H1 (cell line): Measurements from ENCODE around the gene FADD. TPM values are rescaled to one million over a fixed set of nuclear protein-coding genes. Genes with fewer than 3 reads are reported as not detected.

Experiments used
- CTCF ChIA-PET: fragments of 300-600 bp; sonication (Branson Sonifier 250); formaldehyde crosslinking; loops from one replicate; lab custom pipeline; 2021; ENCODE audit not compliant: partially characterized antibody; lab: Charles Lee
- POLR2A ChIA-PET: fragments of 300-600 bp; sonication (Branson Sonifier 250); formaldehyde crosslinking; loops from one replicate; lab custom pipeline; 2021; ENCODE audit warnings: inconsistent platforms; ENCODE audit not compliant: partially characterized antibody; lab: Charles Lee
- DNase-seq, 2 experiments: peaks; one replicate each; pipeline versions ENCODE4 v3.0.0 to v3.0.0-alpha.2; 2010 to 2022; ENCODE audit warnings: low spot score in 2 of 2, low read depth in 1 of 2, mixed read lengths in 1 of 2
- FAIRE-seq: peaks from 2 replicates; lab custom pipeline; 2011; peaks lifted over from hg19 to GRCh38; lab: Jason Lieb, UNC
- H2AFZ ChIP-seq: 2 replicates; pipeline ENCODE4 v1.8.1; 2012; ENCODE audit warnings: low read length, inconsistent platforms
- H2AK5ac ChIP-seq: 2 replicates; pipeline ENCODE4 v1.6.1; 2013; ENCODE audit warnings: low read depth, low read length
- H2BK120ac ChIP-seq: replicated peaks from 2 replicates; pipeline ENCODE3; 2013; ENCODE audit warnings: low read depth, low read length, inconsistent platforms
- H2BK12ac ChIP-seq: 2 replicates; pipeline ENCODE4 v1.6.1; 2013; ENCODE audit warnings: low read depth, low read length
- H2BK15ac ChIP-seq: 2 replicates; pipeline ENCODE4 v1.6.1; 2013; ENCODE audit warnings: low read length
- H2BK20ac ChIP-seq: 2 replicates; pipeline ENCODE4 v1.6.1; 2013; ENCODE audit warnings: low read length
- H2BK5ac ChIP-seq: 2 replicates; pipeline ENCODE4 v1.6.1; 2013; ENCODE audit warnings: low read depth, low read length
- H3K14ac ChIP-seq: 2 replicates; pipeline ENCODE4 v1.6.1; 2013; ENCODE audit warnings: inconsistent platforms; ENCODE audit not compliant: insufficient read length
- H3K18ac ChIP-seq: 2 replicates; pipeline ENCODE4 v1.6.1; 2013; ENCODE audit warnings: low read length; ENCODE audit errors: extremely low read depth
- H3K23ac ChIP-seq: 2 replicates; pipeline ENCODE4 v1.6.1; 2013; ENCODE audit warnings: inconsistent platforms; ENCODE audit not compliant: insufficient read length
- H3K23me2 ChIP-seq: 2 replicates; pipeline ENCODE4 v1.6.1; 2013; ENCODE audit warnings: low read depth, low read length
- H3K27ac ChIP-seq: 2 replicates; pipeline ENCODE4 v1.6.1; 2011; ENCODE audit warnings: low read depth, low read length, inconsistent platforms
- H3K27me3 ChIP-seq, 4 experiments: replicated peaks in 1 of 4; 1 replicate in 1 of 4; 2 replicates in 3 of 4; pipeline versions ENCODE4 v1.6.1 to v1.8.1; 2011 to 2013; ENCODE audit warnings: low read length in 3 of 4, mild to moderate bottlenecking in 3 of 4, inconsistent platforms in 2 of 4, mixed read lengths in 2 of 4, moderate library complexity in 1 of 4; ENCODE audit not compliant: control insufficient read depth in 3 of 4, insufficient read depth in 3 of 4; ENCODE audit errors: extremely low read depth in 1 of 4
- H3K36me3 ChIP-seq, 4 experiments: 2 replicates each; pipeline versions ENCODE4 v1.6.1 to v1.8.1; 2011 to 2013; ENCODE audit warnings: mild to moderate bottlenecking in 4 of 4, low read length in 3 of 4, moderate library complexity in 2 of 4, control low read depth in 1 of 4, inconsistent platforms in 1 of 4; ENCODE audit not compliant: insufficient read depth in 4 of 4, control insufficient read depth in 2 of 4
- H3K4ac ChIP-seq: replicated peaks from 2 replicates; pipeline ENCODE3; 2013; ENCODE audit warnings: low read length, low read depth, mixed read lengths, inconsistent platforms; ENCODE audit not compliant: insufficient read length
- H3K4me1 ChIP-seq, 4 experiments: replicated peaks in 1 of 4; 1 replicate in 1 of 4; 2 replicates in 3 of 4; pipeline versions ENCODE4 v1.6.1 to v1.8.1; 2011 to 2013; ENCODE audit warnings: low read length in 3 of 4, inconsistent platforms in 2 of 4, mixed read lengths in 1 of 4; ENCODE audit not compliant: insufficient read depth in 4 of 4, control insufficient read depth in 3 of 4
- H3K4me2 ChIP-seq, 2 experiments: 2 replicates each; pipeline versions ENCODE4 v1.6.1 to v1.8.1; 2011 to 2013; ENCODE audit warnings: low read depth in 2 of 2, low read length in 2 of 2, control low read depth in 1 of 2, inconsistent platforms in 1 of 2, mild to moderate bottlenecking in 1 of 2; ENCODE audit not compliant: insufficient read depth in 1 of 2
- H3K4me3 ChIP-seq, 4 experiments: fragments of 200-600, 300-600 bp in 1 of 4; sonication (generic), shearing (Covaris generic), sonication (Bioruptor Twin) in 1 of 4; 2 replicates each; pipeline versions ENCODE4 v1.5.1 to v1.8.1; 2011 to 2016; ENCODE audit warnings: low read length in 4 of 4, low read depth in 3 of 4, control low read depth in 2 of 4, inconsistent platforms in 2 of 4, mild to moderate bottlenecking in 2 of 4, mixed read lengths in 1 of 4, moderate library complexity in 1 of 4; ENCODE audit not compliant: insufficient read depth in 2 of 4; ENCODE audit errors: extremely low read depth in 1 of 4
- H3K56ac ChIP-seq: replicated peaks from 2 replicates; pipeline ENCODE3; 2013; ENCODE audit warnings: low read depth, mild to moderate bottlenecking, mixed read lengths, low read length, inconsistent platforms; ENCODE audit not compliant: insufficient read length
- H3K79me1 ChIP-seq: 2 replicates; pipeline ENCODE4 v1.6.1; 2013; ENCODE audit warnings: low read depth, low read length, control low read depth
- H3K79me2 ChIP-seq, 2 experiments: 2 replicates each; pipeline versions ENCODE4 v1.6.1 to v1.8.1; 2012 to 2013; ENCODE audit warnings: low read length in 2 of 2, mild to moderate bottlenecking in 2 of 2, inconsistent platforms in 1 of 2; ENCODE audit not compliant: insufficient read depth in 2 of 2, control insufficient read depth in 1 of 2
- H3K9ac ChIP-seq, 4 experiments: replicated peaks in 1 of 4; 1 replicate in 1 of 4; 2 replicates in 3 of 4; pipeline versions ENCODE4 v1.6.1 to v1.8.1; 2011 to 2013; ENCODE audit warnings: low read depth in 3 of 4, low read length in 3 of 4, control low read depth in 2 of 4, mild to moderate bottlenecking in 2 of 4, moderate library complexity in 2 of 4, inconsistent platforms in 1 of 4; ENCODE audit errors: extremely low read depth in 1 of 4
- H3K9me3 ChIP-seq, 2 experiments: 2 replicates each; pipeline versions ENCODE4 v1.6.1 to v1.8.1; 2012 to 2013; ENCODE audit warnings: mild to moderate bottlenecking in 2 of 2, moderate library complexity in 2 of 2, control low read depth in 1 of 2, inconsistent platforms in 1 of 2, low read depth in 1 of 2, low read length in 1 of 2, mixed read lengths in 1 of 2; ENCODE audit not compliant: insufficient read depth in 2 of 2
- H4K20me1 ChIP-seq, 2 experiments: replicated peaks in 1 of 2; 2 replicates each; pipeline versions ENCODE3 to v1.8.1; 2011 to 2013; ENCODE audit warnings: inconsistent platforms in 2 of 2, low read length in 2 of 2, mild to moderate bottlenecking in 1 of 2; ENCODE audit not compliant: insufficient read depth in 2 of 2, control insufficient read depth in 1 of 2
- H4K5ac ChIP-seq: 2 replicates; pipeline ENCODE4 v1.6.1; 2013; ENCODE audit warnings: low read length, low read depth, mixed read lengths, inconsistent platforms; ENCODE audit not compliant: insufficient read length
- H4K8ac ChIP-seq: 2 replicates; pipeline ENCODE4 v1.8.0; 2013; ENCODE audit warnings: mild to moderate bottlenecking, moderate library complexity, low read length, inconsistent platforms; ENCODE audit not compliant: insufficient read depth; ENCODE audit errors: extremely low read depth
- H4K91ac ChIP-seq: replicated peaks from 2 replicates; pipeline ENCODE3; 2013; ENCODE audit warnings: low read length, mixed read lengths, inconsistent platforms; ENCODE audit not compliant: insufficient read length
- ASH2L ChIP-seq: fragments of 200-600, 300-600 bp; sonication (generic); IDR thresholded peaks from one replicate; pipeline ENCODE4 v1.7.1; 2017; ENCODE audit warnings: low read length
- CHD1 ChIP-seq: IDR thresholded peaks from 2 replicates; pipeline ENCODE4 v1.6.1; 2012; ENCODE audit warnings: low read depth, low read length, improper control_type of control experiment
- HDAC2 ChIP-seq, 2 experiments: fragments of 300-600 bp in 1 of 2; sonication (generic) in 1 of 2; IDR thresholded peaks; 2 replicates each; pipeline ENCODE4 v1.6.1; 2011 to 2012; ENCODE audit warnings: low read depth in 2 of 2, low read length in 2 of 2, mild to moderate bottlenecking in 2 of 2, moderate library complexity in 2 of 2, borderline replicate concordance in 1 of 2, inconsistent platforms in 1 of 2
- JUN ChIP-seq: IDR thresholded peaks from 2 replicates; pipeline ENCODE4 v1.6.1; 2011; ENCODE audit warnings: low read depth, mild to moderate bottlenecking, improper control_type of control experiment, low read length
- NRF1 ChIP-seq: IDR thresholded peaks from 2 replicates; pipeline ENCODE4 v1.6.1; 2011; ENCODE audit warnings: mild to moderate bottlenecking, low read depth, low read length, improper control_type of control experiment
- TBP ChIP-seq: IDR thresholded peaks from 2 replicates; pipeline ENCODE4 v1.6.1; 2011; ENCODE audit warnings: low read depth, low read length, improper control_type of control experiment
- WGBS, 2 experiments: shearing (Covaris generic) in 1 of 2; methylation state at CpG; one replicate each; pipeline versions ENCODE4 v1.1.6 to v1.1.7; 2013 to 2015; ENCODE audit warnings: low lambda C conversion rate in 2 of 2, mixed read lengths in 2 of 2, inconsistent platforms in 1 of 2, low coverage in 1 of 2, missing lambda C conversion rate in 1 of 2; ENCODE audit not compliant: insufficient replicate concordance in 2 of 2, insufficient coverage in 1 of 2, insufficient read length in 1 of 2; ENCODE audit errors: extremely low coverage in 1 of 2, missing lambda C conversion rate in 1 of 2; 5-methylcytosine and 5-hydroxymethylcytosine counted together
- polyA plus RNA-seq, 7 experiments: library from polyadenylated mRNA; depleted of rRNA in 3 of 7; stranded (reverse) in 5 of 7; unstranded in 2 of 7; fragments of >200 nt in 5 of 7; fragments of 200-250 nt in 2 of 7; gene quantifications; 1 replicate in 5 of 7; 2 replicates in 1 of 7; 4 replicates in 1 of 7; pipeline versions ENCODE4 v1.2.1 to v1.2.3, GENCODE V29; 2011 to 2013; ENCODE audit warnings: missing spikeins in 2 of 7, mixed read lengths in 2 of 7
- total RNA-seq: library from RNA; stranded (reverse); fragmentation: NEBNext Ultra II Directional; extraction: Animal tissue kit (Norgen Biotek cat#: 25700); gene quantifications from 2 replicates; pipeline ENCODE4 v1.2.1, GENCODE V29; 2021
- TF ChIP-seq, protein P1 (sequence below): IDR thresholded peaks from 2 replicates; pipeline ENCODE4 v1.6.1; 2011; ENCODE audit warnings: low read length, improper control_type of control experiment

FADD gene
- total and polyA plus RNA-seq, 2 of the 8 experiments (the other 6 are each of a cell fraction or from before 2014, with no cell fraction given): 29.0 to 43.9 TPM

DNA sequence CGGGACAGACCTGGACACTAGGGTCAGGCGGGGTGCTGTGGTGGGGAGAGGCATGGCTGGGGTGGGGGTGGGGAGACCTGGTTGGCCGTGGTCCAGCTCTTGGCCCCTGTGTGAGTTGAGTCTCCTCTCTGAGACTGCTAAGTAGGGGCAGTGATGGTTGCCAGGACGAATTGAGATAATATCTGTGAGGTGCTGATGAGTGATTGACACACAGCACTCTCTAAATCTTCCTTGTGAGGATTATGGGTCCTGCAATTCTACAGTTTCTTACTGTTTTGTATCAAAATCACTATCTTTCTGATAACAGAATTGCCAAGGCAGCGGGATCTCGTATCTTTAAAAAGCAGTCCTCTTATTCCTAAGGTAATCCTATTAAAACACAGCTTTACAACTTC, 3.9 kb downstream of the FADD start:
- Histone ChIP-seq H3K56ac (no peak overlapping the region), H3K18ac (no peak overlapping the region), H3K9ac (no peak overlapping the region), H3K4me3 (no peak overlapping the region), H3K4me1 (peaks cover 10 to 17% (median 14%) of the 10 kb centered on the region in 4 experiments), H3K27ac (no peak overlapping the region), H2BK120ac (no peak overlapping the region), H3K4me2 (no peak overlapping the region), H3K36me3 (peaks cover 10 to 21% (median 15%) of the 10 kb centered on the region in 4 experiments), H2BK20ac (no peak overlapping the region), H3K23ac (no peak overlapping the region), H3K4ac (no peak overlapping the region)
- POLR2A ChIA-PET: no interaction called here
- TF ChIP-seq CHD1 (no peak), NRF1 (no peak), TBP (no peak), ASH2L (no peak), JUN (no peak), HDAC2 (IDR thresholded peaks at IDR 0.05; ENCODE audit: borderline replicate concordance in 1 of 2, low read depth in 2 of 2, low read length in 2 of 2) (no peak)
- TF ChIP-seq, protein P1, sequence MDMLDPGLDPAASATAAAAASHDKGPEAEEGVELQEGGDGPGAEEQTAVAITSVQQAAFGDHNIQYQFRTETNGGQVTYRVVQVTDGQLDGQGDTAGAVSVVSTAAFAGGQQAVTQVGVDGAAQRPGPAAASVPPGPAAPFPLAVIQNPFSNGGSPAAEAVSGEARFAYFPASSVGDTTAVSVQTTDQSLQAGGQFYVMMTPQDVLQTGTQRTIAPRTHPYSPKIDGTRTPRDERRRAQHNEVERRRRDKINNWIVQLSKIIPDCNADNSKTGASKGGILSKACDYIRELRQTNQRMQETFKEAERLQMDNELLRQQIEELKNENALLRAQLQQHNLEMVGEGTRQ: no peak
- TF ChIP-seq, all 59 proteins: peak for 0
- peaks cover 10% of the 10 kb centered on the region for H3K23me2 ChIP-seq
- no peak overlapping the region for H2BK15ac ChIP-seq
- peaks cover 21 to 31% of the 10 kb centered on the region in 2 experiments for H4K20me1 ChIP-seq
- WGBS, 2 experiments: 93% methylated on average over 5 of the region's 6 CpGs; no CpG with 5 or more reads in 1 of the 2 experiments
- no peak overlapping the region for H2BK5ac ChIP-seq
- CTCF ChIA-PET: interaction anchor here (0.7 to 3.5 kb wide), 4 partner anchors 11 to 1254 kb away, joined by 3 to 11 read pairs (median 4); no protein-coding TSS in a partner anchor
- DNase-seq (no peak), FAIRE-seq (no peak)
- H3K79me1 ChIP-seq: peaks cover 6% of the 10 kb centered on the region; the same call in 1 of the 2 replicates
- no peaks in the 10 kb centered on the region for H3K9me3 ChIP-seq
- H3K79me2 ChIP-seq: peaks cover 9 to 39% of the 10 kb centered on the region in 2 experiments
- H2AK5ac ChIP-seq: no peak overlapping the region
- H3K14ac ChIP-seq: no peak overlapping the region
- H2AFZ ChIP-seq: no peak overlapping the region
- H2BK12ac ChIP-seq: no peak overlapping the region
- H4K8ac ChIP-seq: no peak overlapping the region
- H3K27me3 ChIP-seq: no peaks in the 10 kb centered on the region
- no peak overlapping the region for H4K5ac ChIP-seq
- H4K91ac ChIP-seq: no peak overlapping the region
